HG03097 (cell line): ENCODE measurements around the gene A3GALT2.

ENCODE experiments used
- ATAC-seq: cut with Tn5 transposase; IDR thresholded peaks from one replicate; pipeline ENCODE4 v1.9.1; 2021; ENCODE audit not compliant: unreplicated experiment, low FRiP score

Gene A3GALT2

GRCh38 chr1:33320619-33321165 is at the start of gene A3GALT2:
A3GALT2 (minus strand) TSS chr1:33321098; CDS start chr1:33321098, 0 bp downstream.
- no peak for ATAC-seq

- no peak for ATAC-seq
Observed at GRCh38 chr1:33370301-33370700, 49.4 kb upstream of the A3GALT2 start.

- no peak for ATAC-seq
Observed at GRCh38 chr1:33369764-33370163, 48.9 kb upstream of the A3GALT2 start.

- ATAC-seq, result no peak
Observed at GRCh38 chr1:33369081-33369480, 48.2 kb upstream of the A3GALT2 start.

GRCh38 chr1:33368431-33368830 is 47.5 kb upstream of the A3GALT2 start:
- no peak for ATAC-seq

- no peak for ATAC-seq
Observed at GRCh38 chr1:33367485-33368405, 46.8 kb upstream of the A3GALT2 start.

- ATAC-seq, result no peak
Observed at GRCh38 chr1:33366762-33367484, 46.0 kb upstream of the A3GALT2 start.

- ATAC-seq, result no peak
Observed at GRCh38 chr1:33365560-33365997, 44.7 kb upstream of the A3GALT2 start.

GRCh38 chr1:33364565-33364918 is 43.6 kb upstream of the A3GALT2 start:
- ATAC-seq, result no peak

- no peak for ATAC-seq
Observed at GRCh38 chr1:33363470-33363861, 42.6 kb upstream of the A3GALT2 start.

- ATAC-seq, result no peak
Observed at GRCh38 chr1:33363021-33363420, 42.1 kb upstream of the A3GALT2 start.

- ATAC-seq, result no peak
Observed at GRCh38 chr1:33361532-33362235, 40.8 kb upstream of the A3GALT2 start.

GRCh38 chr1:33360367-33360766 is 39.5 kb upstream of the A3GALT2 start:
- ATAC-seq, result no peak

- ATAC-seq, result no peak
Observed at GRCh38 chr1:33359931-33360330, 39.0 kb upstream of the A3GALT2 start.

- no peak for ATAC-seq
Observed at GRCh38 chr1:33358795-33359503, 38.1 kb upstream of the A3GALT2 start.

GRCh38 chr1:33358114-33358794 is 37.4 kb upstream of the A3GALT2 start:
- no peak for ATAC-seq

GRCh38 chr1:33357099-33357498 is 36.2 kb upstream of the A3GALT2 start:
- no peak for ATAC-seq

GRCh38 chr1:33354707-33355316 is 33.9 kb upstream of the A3GALT2 start:
- no peak for ATAC-seq

GRCh38 chr1:33353531-33353930 is 32.6 kb upstream of the A3GALT2 start:
- no peak for ATAC-seq
